Effector memory CD8-positive, alpha-beta T cell (primary cell): ENCODE data around the gene MED12L.

Experiments used
- ATAC-seq: fragments of 150-1000 bp; cut with Tn5 transposase; replicated peaks from 2 replicates; pipeline ENCODE4 v1.10.0; 2021; ENCODE audit warnings: mild to moderate bottlenecking, moderate library complexity
- DNase-seq, 3 experiments: peaks; one replicate each; pipeline ENCODE4 v3.0.0; 2021
- H3K27ac Mint-ChIP-seq, 2 donors: one replicate each; pipeline ENCODE4 v1.8.0; 2022; ENCODE audit warnings: mild to moderate bottlenecking in 2 of 2, mixed read lengths in 2 of 2, moderate library complexity in 2 of 2
- H3K27me3 Mint-ChIP-seq, 2 donors: one replicate each; pipeline ENCODE4 v1.8.0; 2022; ENCODE audit warnings: mixed read lengths in 2 of 2
- H3K36me3 Mint-ChIP-seq: one replicate; pipeline ENCODE4 v1.8.0; 2022; ENCODE audit warnings: mild to moderate bottlenecking, moderate library complexity, mixed read lengths; ENCODE audit not compliant: insufficient read depth
- H3K4me1 Mint-ChIP-seq, 2 donors: one replicate each; pipeline ENCODE4 v1.8.0; 2022; ENCODE audit warnings: low read depth in 2 of 2, mixed read lengths in 2 of 2
- H3K4me3 Mint-ChIP-seq, 2 donors: one replicate each; pipeline ENCODE4 v1.8.0; 2022; ENCODE audit warnings: mild to moderate bottlenecking in 2 of 2, mixed read lengths in 2 of 2, moderate library complexity in 2 of 2
- H3K9me3 Mint-ChIP-seq, 2 donors: one replicate each; pipeline ENCODE4 v1.8.0; 2022; ENCODE audit warnings: mixed read lengths in 2 of 2

MED12L gene

DNA sequence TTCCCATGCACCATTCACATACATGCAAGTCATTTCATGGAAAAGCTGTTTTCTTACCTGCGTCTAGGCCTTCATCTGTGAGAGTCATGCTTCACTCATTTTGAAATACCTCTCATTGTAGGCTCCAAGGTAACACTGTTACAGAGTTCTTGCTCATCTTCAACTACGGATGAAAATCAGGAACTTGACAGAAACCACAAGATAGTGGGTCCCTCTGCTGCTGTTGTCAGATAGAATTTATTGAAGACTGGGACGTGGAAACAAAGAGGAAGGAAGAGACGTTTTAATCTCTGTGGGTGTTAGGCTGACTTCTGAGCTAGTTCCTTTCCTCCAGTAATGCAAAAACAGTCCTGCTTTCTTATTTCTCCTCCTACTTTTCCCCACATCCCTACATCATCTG is 192.8 kb downstream of the MED12L start, which contains the start of gene P2RY14:
Gene P2RY14, minus strand, starts transcription at position 313 of the 400 bp plus-strand sequence. CDS start 64,226 bp downstream, outside the sequence.
- H3K4me1 Mint-ChIP-seq, result peaks cover 5 to 15% of the 10 kb centered on the region in 2 donors
- peak within 1 kb of the TSS in 1 of 2 donors; percentile 30 for H3K4me3 Mint-ChIP-seq
- ATAC-seq, result peak; percentile 35

DNA sequence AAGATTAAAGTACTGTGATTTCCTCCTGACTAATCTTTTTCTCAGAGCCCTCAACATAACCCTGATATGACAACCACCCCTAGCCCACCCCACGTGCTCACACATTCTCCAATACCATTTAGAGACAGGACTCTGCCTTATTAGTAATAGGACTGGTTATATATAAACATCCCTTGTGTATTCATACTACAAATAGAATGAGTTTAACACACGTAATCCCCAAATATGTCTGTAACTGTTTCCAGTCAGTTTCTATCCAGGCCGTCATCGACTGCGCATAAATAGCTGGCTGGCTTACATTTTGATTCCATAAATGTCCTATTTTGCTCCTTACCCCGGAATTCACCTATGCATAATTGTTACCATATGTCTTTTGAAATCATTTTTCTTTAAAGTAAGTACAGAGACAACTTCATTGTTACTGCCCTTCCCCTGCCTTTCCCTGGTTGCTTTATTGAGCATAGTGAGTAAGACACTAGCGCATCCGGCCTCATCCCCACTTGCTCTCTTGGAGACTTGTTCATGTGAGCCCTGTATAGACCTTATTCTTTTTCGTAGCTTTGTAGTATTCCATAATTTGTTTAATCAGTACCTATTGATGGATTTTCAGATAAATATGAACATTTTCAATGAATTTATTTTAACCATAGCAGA is 196.3 kb downstream of the MED12L start:
- no peak overlapping the region for H3K4me3 Mint-ChIP-seq
- DNase-seq, result no peak
- peaks cover 3% of the 10 kb centered on the region for H3K36me3 Mint-ChIP-seq
- H3K4me1 Mint-ChIP-seq, result peaks cover 5 to 10% of the 10 kb centered on the region in 2 donors
- no peaks in the 10 kb centered on the region for H3K27me3 Mint-ChIP-seq
- H3K27ac Mint-ChIP-seq, result no peak overlapping the region
- ATAC-seq, result no peak
- H3K9me3 Mint-ChIP-seq, result no peaks in the 10 kb centered on the region

More for the DNA sequence above, 192.8 kb downstream of the MED12L start, which contains the start of gene P2RY14:
- Mint-ChIP-seq H3K27me3 (no peaks in the 10 kb centered on the region), H3K27ac (peak within 1 kb of the TSS; percentile 29 to 58), H3K36me3 (peaks cover 3% of the 10 kb centered on the region), H3K9me3 (no peaks in the 10 kb centered on the region)
- DNase-seq, result no peak

DNA sequence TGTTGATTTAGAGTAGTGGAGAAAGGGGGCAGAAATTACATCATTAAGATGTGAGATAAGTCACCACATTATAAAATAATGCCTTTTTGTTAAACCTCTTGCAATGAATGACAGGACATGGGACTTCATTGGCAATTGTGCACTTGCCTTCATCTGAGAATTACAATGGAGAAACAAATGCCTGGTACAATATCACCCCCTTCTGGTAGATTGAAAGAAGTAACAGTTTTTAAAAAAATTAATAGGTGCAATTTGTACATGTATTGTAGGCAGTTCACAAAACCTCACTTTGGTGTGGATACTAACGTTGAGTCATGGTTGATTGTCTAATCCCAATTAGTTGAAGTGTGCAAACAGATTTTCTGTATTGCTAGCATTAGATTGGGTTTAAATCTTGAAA is 197.5 kb downstream of the MED12L start:
- DNase-seq (peak in 1 of 3 experiments; percentile 10), ATAC-seq (peak; percentile 67)
- Mint-ChIP-seq H3K4me3 (no peak overlapping the region), H3K9me3 (no peaks in the 10 kb centered on the region), H3K4me1 (peaks cover 5 to 8% of the 10 kb centered on the region in 2 donors), H3K36me3 (no peaks in the 10 kb centered on the region), H3K27ac (no peak overlapping the region), H3K27me3 (no peaks in the 10 kb centered on the region)

DNA sequence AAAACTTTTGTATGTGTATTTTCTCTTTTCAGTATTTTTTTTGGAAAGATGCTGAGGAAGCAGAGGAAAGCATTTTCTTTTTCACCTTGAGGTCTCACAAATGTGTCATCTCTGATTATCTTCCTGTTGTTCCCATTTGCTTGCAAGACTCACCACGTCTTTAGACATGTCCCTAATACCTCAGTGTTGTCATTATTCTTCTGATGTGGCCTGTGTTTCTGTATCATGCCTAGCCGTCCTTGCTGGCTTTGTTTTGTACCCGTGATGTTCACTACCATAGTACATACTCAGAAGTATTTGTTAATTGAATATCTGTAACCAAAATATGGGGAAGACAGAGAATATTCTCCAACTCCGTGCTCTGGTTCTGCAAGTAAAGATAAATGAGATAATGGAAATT is 197.9 kb downstream of the MED12L start:
- ATAC-seq (peak; percentile 63), DNase-seq (no peak)
- Mint-ChIP-seq H3K9me3 (no peaks in the 10 kb centered on the region), H3K4me1 (peaks cover 2 to 5% of the 10 kb centered on the region in 2 donors), H3K27me3 (no peaks in the 10 kb centered on the region), H3K4me3 (no peak overlapping the region), H3K36me3 (no peaks in the 10 kb centered on the region), H3K27ac (no peak overlapping the region)

DNA sequence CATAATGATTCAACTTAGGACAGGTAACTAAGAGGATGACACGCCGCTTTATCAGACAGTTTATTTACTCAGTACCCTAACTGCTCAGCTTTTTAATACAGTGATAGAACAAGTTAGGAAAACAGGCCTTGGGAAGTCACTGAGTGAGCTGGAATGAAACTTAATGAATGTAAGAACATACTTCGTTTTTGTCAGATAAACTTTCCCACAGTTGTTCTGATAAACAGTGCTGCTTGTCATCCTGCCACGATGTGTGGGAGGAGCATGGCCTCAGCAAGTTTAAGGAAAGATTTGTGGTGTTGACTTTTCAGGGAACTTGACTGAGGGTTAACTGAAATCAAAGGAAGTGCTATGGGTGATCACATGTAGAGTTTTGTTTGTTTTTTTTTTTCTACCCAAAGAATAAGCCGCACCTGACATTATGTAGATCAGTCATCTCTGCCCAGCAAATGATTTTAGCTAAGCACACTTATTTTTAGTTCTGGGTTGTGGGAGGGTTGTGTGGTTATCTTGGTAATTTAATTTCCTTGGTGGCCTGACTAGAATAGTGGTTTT is 198.5 kb downstream of the MED12L start:
- Mint-ChIP-seq H3K4me3 (no peak overlapping the region), H3K36me3 (no peaks in the 10 kb centered on the region), H3K27me3 (no peaks in the 10 kb centered on the region), H3K4me1 (peaks cover 0 to 4% of the 10 kb centered on the region in 2 donors), H3K27ac (no peak overlapping the region), H3K9me3 (no peaks in the 10 kb centered on the region)
- DNase-seq (no peak), ATAC-seq (peak; percentile 31)

DNA sequence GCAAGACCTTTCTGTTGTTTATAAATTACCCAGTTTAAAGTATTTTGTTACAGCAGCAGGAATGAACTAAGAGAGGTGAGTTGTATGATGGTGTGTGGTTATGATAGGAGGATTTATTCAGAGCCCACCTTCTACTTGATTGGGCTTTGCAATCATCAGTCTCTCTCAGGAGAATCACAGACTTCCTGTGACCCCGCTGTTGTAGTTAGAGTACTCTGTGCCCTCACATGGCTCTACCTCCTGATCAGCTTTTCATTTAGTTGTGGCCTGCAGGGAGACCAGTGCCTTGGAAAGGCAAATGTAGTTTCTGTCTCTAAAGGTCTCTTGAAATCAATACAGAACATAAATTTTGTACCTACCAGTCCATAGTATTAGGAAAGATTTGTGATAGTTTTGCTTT is 200.5 kb downstream of the MED12L start:
- Mint-ChIP-seq H3K36me3 (no peaks in the 10 kb centered on the region), H3K4me1 (peaks cover 0 to 4% of the 10 kb centered on the region in 2 donors), H3K27me3 (no peaks in the 10 kb centered on the region), H3K27ac (no peak overlapping the region), H3K4me3 (no peak overlapping the region), H3K9me3 (no peaks in the 10 kb centered on the region)
- DNase-seq (no peak), ATAC-seq (no peak)

DNA sequence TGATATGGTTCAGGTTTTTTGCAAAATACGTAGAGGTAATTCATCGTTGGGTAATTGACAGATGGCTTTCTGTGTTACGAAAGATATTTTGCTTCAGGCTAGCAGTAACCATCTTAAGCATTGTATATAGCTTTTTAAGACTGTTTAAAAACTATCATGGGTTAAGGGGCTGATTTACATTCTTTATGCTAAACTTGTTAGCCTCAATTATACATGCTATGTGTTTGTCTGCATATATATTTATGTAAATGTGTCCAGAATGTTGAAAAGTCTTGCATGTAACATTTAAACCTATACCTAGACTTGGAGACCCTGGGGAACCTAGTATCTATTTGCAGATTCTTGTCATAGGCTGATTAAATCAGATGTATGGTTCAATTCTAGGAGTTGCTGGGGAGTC is 204.0 kb downstream of the MED12L start:
- H3K36me3 Mint-ChIP-seq, result no peaks in the 10 kb centered on the region
- no peaks in the 10 kb centered on the region for H3K4me1 Mint-ChIP-seq
- ATAC-seq, result no peak
- DNase-seq, result no peak
- H3K27me3 Mint-ChIP-seq, result peaks cover 5 to 20% of the 10 kb centered on the region in 2 donors
- no peak overlapping the region for H3K27ac Mint-ChIP-seq
- H3K9me3 Mint-ChIP-seq, result no peaks in the 10 kb centered on the region
- no peak overlapping the region for H3K4me3 Mint-ChIP-seq

DNA sequence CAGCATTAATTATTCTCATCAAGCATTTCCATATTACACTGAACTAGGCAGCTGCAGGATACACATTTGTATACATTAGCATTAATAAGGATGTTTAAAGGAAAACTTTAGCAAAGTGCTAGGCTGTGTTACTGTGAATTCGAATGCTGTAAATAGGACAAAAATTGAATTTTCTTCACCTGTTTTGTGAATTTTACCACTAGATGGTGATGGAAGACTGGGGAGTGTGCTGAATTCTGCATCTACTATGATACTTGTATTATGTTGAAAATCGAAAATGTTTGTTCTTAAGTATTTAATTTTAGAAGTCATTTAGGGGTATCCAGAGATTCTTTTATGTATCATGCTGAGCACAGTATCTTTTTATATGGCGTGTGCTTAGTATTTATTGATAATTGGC is 205.2 kb downstream of the MED12L start:
- Mint-ChIP-seq H3K36me3 (no peaks in the 10 kb centered on the region), H3K9me3 (no peaks in the 10 kb centered on the region), H3K4me1 (no peaks in the 10 kb centered on the region), H3K27ac (no peak overlapping the region), H3K4me3 (no peak overlapping the region), H3K27me3 (peaks cover 12 to 31% of the 10 kb centered on the region in 2 donors)
- ATAC-seq (no peak), DNase-seq (no peak)

DNA sequence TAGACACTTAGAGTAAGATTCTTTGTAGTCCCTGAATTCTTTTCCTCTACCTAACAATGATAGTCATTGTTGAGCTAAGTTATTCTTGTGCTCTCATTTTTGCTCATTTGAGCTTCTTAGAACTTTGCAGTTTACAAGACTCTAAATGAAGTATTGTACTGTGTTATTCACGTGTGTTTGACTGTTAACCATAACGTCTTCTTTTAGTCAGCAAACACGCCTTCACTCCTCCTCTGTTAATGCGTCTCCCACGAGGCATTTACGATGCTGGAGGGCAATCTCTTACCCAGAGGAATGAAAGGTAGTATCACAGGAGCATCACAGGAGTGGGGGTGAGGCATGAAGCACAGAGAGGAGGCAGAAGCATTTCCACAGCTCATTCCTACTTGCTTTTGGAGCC is 207.7 kb downstream of the MED12L start:
- Mint-ChIP-seq H3K9me3 (no peaks in the 10 kb centered on the region), H3K27ac (no peak overlapping the region), H3K36me3 (no peaks in the 10 kb centered on the region), H3K27me3 (peaks cover 17 to 42% of the 10 kb centered on the region in 2 donors), H3K4me3 (no peak overlapping the region), H3K4me1 (no peaks in the 10 kb centered on the region)
- DNase-seq, result no peak
- ATAC-seq, result no peak

DNA sequence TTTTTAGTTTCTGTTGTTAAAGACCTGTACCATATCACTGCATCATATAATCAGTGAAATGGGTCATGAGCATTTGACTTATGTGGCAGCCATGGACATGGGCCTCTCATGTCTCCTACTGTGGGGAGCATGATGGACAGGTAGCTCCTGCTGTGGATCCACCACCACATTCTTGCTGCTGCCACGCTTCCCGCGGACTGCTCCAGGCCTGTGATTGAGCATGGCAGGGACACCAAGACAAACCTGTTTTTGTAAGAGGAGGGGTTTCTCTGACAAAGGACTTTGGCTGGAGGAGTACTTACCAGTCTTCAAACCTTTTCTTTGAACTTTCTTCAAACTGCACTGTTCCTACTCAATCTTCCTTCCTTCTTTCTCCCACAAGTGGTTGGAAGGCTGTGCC is 210.8 kb downstream of the MED12L start:
- H3K4me3 Mint-ChIP-seq, result no peak overlapping the region

DNA sequence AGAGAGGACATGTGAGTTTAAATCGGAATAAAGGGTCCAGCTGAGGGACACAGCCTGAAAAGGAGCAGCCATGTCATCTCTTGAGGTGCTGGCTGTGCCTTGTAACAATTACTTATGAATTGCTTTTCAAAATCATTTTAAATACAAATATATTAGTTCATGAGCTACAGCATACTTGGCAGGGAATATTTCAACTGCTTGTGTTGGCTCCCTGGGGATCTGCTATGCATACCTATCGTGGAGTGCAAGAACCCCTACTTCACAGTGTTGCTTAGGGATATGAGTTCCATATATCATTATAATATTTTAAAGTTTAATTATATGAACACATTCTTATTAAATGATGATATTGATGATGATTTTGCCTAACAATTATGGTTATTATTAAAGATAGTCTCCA is 212.0 kb downstream of the MED12L start:
- DNase-seq, result no peak
- Mint-ChIP-seq H3K9me3 (no peaks in the 10 kb centered on the region), H3K36me3 (no peaks in the 10 kb centered on the region), H3K4me1 (no peaks in the 10 kb centered on the region), H3K4me3 (no peak overlapping the region), H3K27me3 (peaks cover 48 to 55% of the 10 kb centered on the region in 2 donors), H3K27ac (no peak overlapping the region)
- ATAC-seq, result no peak

More for the DNA sequence above, 210.8 kb downstream of the MED12L start:
- H3K27ac Mint-ChIP-seq, result no peak overlapping the region
- H3K9me3 Mint-ChIP-seq, result no peaks in the 10 kb centered on the region
- no peak for ATAC-seq
- no peak for DNase-seq
- H3K36me3 Mint-ChIP-seq, result no peaks in the 10 kb centered on the region
- H3K4me1 Mint-ChIP-seq, result no peaks in the 10 kb centered on the region
- H3K27me3 Mint-ChIP-seq, result peaks cover 44 to 64% of the 10 kb centered on the region in 2 donors

DNA sequence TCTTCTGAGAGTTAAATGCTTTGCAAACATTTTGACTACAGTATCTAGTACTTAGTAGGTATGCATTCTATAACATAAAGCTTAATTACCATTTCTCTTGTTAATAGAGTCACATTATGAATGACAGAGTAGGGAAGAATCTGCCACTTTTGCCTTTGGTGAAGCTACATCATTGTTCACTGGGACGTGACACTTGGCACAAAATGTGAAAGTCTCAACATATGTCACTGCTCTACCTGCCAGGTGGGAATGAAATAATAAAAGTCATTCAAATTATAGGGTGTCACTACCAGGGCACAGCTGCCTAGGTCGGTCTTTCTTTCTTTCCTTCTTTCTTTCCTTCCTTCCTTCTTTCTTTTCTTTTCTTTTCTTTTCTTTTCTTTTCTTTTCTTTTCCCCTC is 213.5 kb downstream of the MED12L start:
- no peak for ATAC-seq
- Mint-ChIP-seq H3K27me3 (peaks cover 44 to 61% of the 10 kb centered on the region in 2 donors), H3K9me3 (no peaks in the 10 kb centered on the region), H3K27ac (no peak overlapping the region), H3K4me3 (no peak overlapping the region), H3K36me3 (no peaks in the 10 kb centered on the region), H3K4me1 (no peaks in the 10 kb centered on the region)
- no peak for DNase-seq

DNA sequence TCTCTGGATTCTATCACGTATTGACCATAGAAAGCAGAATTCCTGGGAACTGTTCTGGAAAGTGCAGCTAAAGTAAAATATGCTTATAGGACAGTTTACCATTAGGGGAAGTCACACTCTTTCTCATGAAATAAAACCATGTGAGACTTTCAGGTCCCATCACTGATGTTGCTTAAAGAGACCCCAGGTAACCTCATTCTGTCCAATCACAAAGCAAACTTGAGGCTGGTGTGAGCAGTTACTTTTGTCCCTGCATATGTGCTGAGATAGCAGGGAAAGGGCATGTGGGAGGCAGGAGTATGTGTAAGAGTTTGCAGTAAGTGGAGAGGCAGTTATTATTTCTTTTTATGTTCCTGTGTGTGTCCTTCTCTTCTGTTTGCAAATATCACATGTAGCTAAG is 215.1 kb downstream of the MED12L start:
- no peak overlapping the region for H3K4me3 Mint-ChIP-seq
- DNase-seq, result no peak
- H3K27ac Mint-ChIP-seq, result no peak overlapping the region
- peaks cover 3 to 8% of the 10 kb centered on the region in 2 donors for H3K4me1 Mint-ChIP-seq
- no peak for ATAC-seq
- H3K36me3 Mint-ChIP-seq, result no peaks in the 10 kb centered on the region
- peaks cover 33 to 57% of the 10 kb centered on the region in 2 donors for H3K27me3 Mint-ChIP-seq
- H3K9me3 Mint-ChIP-seq, result no peaks in the 10 kb centered on the region

DNA sequence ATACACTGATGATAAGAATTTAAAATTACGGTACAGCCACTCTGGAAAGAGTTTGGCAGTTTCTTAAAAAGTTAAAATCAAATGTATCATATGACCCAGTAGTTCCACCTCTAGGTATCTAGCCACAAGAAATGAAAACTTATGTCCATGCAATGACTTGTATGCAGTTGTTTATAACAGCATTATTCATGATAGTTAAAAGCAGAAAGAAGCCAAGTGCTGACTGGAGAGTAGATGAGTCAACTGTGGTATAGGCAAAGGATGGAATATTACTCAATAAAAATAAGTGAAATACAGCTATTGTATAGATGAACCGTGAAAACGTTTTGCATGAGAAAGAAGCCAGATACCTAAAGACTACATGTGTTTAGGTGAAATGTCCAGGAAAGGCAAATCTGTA is 216.3 kb downstream of the MED12L start:
- peaks cover 25 to 57% of the 10 kb centered on the region in 2 donors for H3K27me3 Mint-ChIP-seq
- no peaks in the 10 kb centered on the region for H3K36me3 Mint-ChIP-seq
- no peak overlapping the region for H3K27ac Mint-ChIP-seq

More for the DNA sequence above, 216.3 kb downstream of the MED12L start:
- peaks cover 9 to 16% of the 10 kb centered on the region in 2 donors for H3K4me1 Mint-ChIP-seq
- ATAC-seq (no peak), DNase-seq (no peak)
- H3K9me3 Mint-ChIP-seq, result no peaks in the 10 kb centered on the region
- H3K4me3 Mint-ChIP-seq, result no peak overlapping the region
